Type B pancreatic cell (in vitro differentiated cells): Measurements from ENCODE around the gene NF2. TPM values are rescaled to one million over a fixed set of nuclear protein-coding genes. Genes with fewer than 3 reads are reported as not detected.

ENCODE experiments used
- DNase-seq: peaks from one replicate; pipeline ENCODE4 v3.0.0; 2021; ENCODE audit warnings: mixed read lengths; ENCODE audit not compliant: unreplicated experiment; ENCODE audit errors: extremely low spot score
- H3K27ac Mint-ChIP-seq: 2 replicates; pipeline ENCODE4 v1.8.0; 2021; ENCODE audit warnings: mild to moderate bottlenecking, mixed read lengths
- H3K27me3 Mint-ChIP-seq: 2 replicates; pipeline ENCODE4 v1.8.0; 2021; ENCODE audit warnings: mixed read lengths
- H3K36me3 Mint-ChIP-seq: 2 replicates; pipeline ENCODE4 v1.8.0; 2021; ENCODE audit warnings: mixed read lengths
- H3K4me1 Mint-ChIP-seq: one replicate; pipeline ENCODE4 v1.8.0; 2021; ENCODE audit warnings: mixed read lengths; ENCODE audit not compliant: unreplicated experiment
- H3K4me3 Mint-ChIP-seq: 2 replicates; pipeline ENCODE4 v1.8.0; 2021; ENCODE audit warnings: mild to moderate bottlenecking, mixed read lengths
- H3K9me3 Mint-ChIP-seq: 2 replicates; pipeline ENCODE4 v1.8.0; 2021; ENCODE audit warnings: mixed read lengths
- CTCF ChIP-seq: fragments of 200-600 bp; sonication (generic); conservative IDR thresholded peaks from 2 replicates; pipeline ENCODE4 v1.5.0; 2021; ENCODE audit warnings: antibody characterized with exemption, mild to moderate bottlenecking
- total RNA-seq: library from RNA; stranded (reverse); gene quantifications from 2 replicates; pipeline ENCODE4 v1.2.1, GENCODE V29; 2021; ENCODE audit warnings: low replicate concordance

NF2 gene
- total RNA-seq, 1 donor from 2014 or later: 45.6 TPM

- Mint-ChIP-seq H3K4me3 (no peak overlapping the region), H3K9me3 (no peaks in the 10 kb centered on the region), H3K36me3 (peaks cover 4% of the 10 kb centered on the region), H3K4me1 (no peaks in the 10 kb centered on the region), H3K27me3 (no peaks in the 10 kb centered on the region), H3K27ac (no peak overlapping the region)
- TF ChIP-seq CTCF: no peak
- DNase-seq: no peak
Observed at GRCh38 chr22:29651652-29652051, 48.2 kb downstream of the NF2 start.

- TF ChIP-seq CTCF: no peak
- H3K4me3 Mint-ChIP-seq: no peak overlapping the region
- peaks cover 10% of the 10 kb centered on the region for H3K36me3 Mint-ChIP-seq
- H3K9me3 Mint-ChIP-seq: no peaks in the 10 kb centered on the region
- DNase-seq: no peak
- H3K27me3 Mint-ChIP-seq: no peaks in the 10 kb centered on the region
- no peak overlapping the region for H3K27ac Mint-ChIP-seq
- peaks cover 4% of the 10 kb centered on the region for H3K4me1 Mint-ChIP-seq
Observed at GRCh38 chr22:29654420-29654819, 51.0 kb downstream of the NF2 start.

GRCh38 chr22:29654882-29655281, 51.4 kb downstream of the NF2 start:
- Mint-ChIP-seq H3K27ac (no peak overlapping the region), H3K27me3 (no peaks in the 10 kb centered on the region), H3K4me1 (peaks cover 4% of the 10 kb centered on the region), H3K36me3 (peaks cover 13% of the 10 kb centered on the region), H3K9me3 (no peaks in the 10 kb centered on the region), H3K4me3 (no peak overlapping the region)
- no peak for TF ChIP-seq CTCF
- DNase-seq: no peak

GRCh38 chr22:29658176-29658575, 54.7 kb downstream of the NF2 start:
- no peaks in the 10 kb centered on the region for H3K9me3 Mint-ChIP-seq
- DNase-seq: no peak
- peaks cover 4% of the 10 kb centered on the region for H3K4me1 Mint-ChIP-seq
- H3K27ac Mint-ChIP-seq: no peak overlapping the region
- TF ChIP-seq CTCF: no peak
- H3K27me3 Mint-ChIP-seq: no peaks in the 10 kb centered on the region
- H3K4me3 Mint-ChIP-seq: no peak overlapping the region
- peaks cover 13% of the 10 kb centered on the region for H3K36me3 Mint-ChIP-seq

- no peak overlapping the region for H3K4me3 Mint-ChIP-seq
- H3K27ac Mint-ChIP-seq: no peak overlapping the region
- no peaks in the 10 kb centered on the region for H3K27me3 Mint-ChIP-seq
- no peak for DNase-seq
- H3K9me3 Mint-ChIP-seq: no peaks in the 10 kb centered on the region
- no peak for TF ChIP-seq CTCF
- H3K36me3 Mint-ChIP-seq: peaks cover 20% of the 10 kb centered on the region
- peaks cover 4% of the 10 kb centered on the region for H3K4me1 Mint-ChIP-seq
Observed at GRCh38 chr22:29660021-29660420, 56.6 kb downstream of the NF2 start.

- Mint-ChIP-seq H3K27ac (no peak overlapping the region), H3K36me3 (peaks cover 20% of the 10 kb centered on the region), H3K4me1 (peaks cover 4% of the 10 kb centered on the region), H3K9me3 (no peaks in the 10 kb centered on the region), H3K27me3 (no peaks in the 10 kb centered on the region), H3K4me3 (no peak overlapping the region)
- TF ChIP-seq CTCF: no peak
- DNase-seq: no peak
Observed at GRCh38 chr22:29661336-29661735, 57.9 kb downstream of the NF2 start.
